Fibroblast of skin of scalp (primary cell): Measurements from ENCODE around the gene CLDND2.
A peak's percentile ranks its signal among the peaks of the same experiment; 100 is the strongest.

Source experiments
- DNase-seq: peaks from one replicate; pipeline ENCODE4 v3.0.0-alpha.2; 2013

CLDND2 gene

DNA sequence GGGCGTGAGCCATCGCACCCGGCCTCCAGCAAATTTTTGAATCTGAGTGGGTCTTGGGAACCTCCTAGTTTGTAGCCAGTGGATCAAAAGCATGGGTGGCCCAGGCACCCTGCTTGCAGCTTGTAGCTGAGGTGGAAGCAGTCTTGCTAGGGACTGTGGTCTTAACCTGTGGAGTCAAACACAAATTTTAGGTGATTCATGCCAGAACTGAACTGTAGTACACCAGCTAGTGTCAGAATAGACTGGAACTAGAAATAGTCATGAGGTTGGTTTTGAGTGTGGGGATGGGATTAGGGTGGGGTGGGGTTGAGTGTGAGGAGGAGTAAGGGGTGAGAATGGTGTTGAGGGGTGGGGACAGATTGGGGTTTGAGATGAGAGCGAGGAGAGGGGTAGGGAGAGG lies 13.2 kb upstream of the CLDND2 start:
- DNase-seq = no peak

DNA sequence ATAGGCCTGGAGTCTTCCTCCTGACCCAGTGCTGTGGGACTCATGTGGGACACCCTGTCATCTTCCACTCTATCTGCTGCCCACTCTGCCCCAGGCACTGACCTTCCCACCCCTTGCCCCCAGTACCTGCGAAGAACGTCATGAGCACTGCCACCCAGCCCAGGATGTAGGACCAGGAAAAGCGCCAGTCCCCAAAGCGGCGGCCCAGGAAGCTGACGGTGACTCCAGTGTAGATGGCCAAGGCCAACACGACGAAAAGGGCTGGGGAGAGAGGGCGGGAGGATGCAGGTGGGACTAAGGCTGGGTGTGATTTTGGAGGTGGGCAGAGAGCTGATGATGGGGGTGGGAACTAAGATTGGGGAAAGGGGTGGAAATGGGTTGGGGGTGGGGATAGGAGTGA lies 11.6 kb upstream of the CLDND2 start:
- no peak for DNase-seq

DNA sequence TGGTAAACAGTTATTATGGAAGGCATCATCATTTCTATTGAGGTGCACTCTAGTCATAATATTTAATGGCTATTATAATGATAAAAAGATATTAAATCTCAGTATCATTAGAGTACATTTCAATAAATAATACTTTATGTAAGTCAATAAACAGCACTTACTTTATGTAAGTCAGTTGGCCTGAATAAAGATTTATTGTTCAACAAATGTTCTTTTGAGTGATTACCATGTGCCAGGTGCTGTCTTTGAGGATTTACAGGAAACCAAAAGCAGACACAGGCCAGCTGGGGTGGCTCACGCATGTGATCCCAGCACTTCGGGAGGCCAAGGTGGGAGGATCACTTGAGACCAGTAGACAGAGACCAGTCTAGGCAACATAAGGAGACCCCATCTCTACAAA lies 8.6 kb upstream of the CLDND2 start:
- no peak for DNase-seq

DNA sequence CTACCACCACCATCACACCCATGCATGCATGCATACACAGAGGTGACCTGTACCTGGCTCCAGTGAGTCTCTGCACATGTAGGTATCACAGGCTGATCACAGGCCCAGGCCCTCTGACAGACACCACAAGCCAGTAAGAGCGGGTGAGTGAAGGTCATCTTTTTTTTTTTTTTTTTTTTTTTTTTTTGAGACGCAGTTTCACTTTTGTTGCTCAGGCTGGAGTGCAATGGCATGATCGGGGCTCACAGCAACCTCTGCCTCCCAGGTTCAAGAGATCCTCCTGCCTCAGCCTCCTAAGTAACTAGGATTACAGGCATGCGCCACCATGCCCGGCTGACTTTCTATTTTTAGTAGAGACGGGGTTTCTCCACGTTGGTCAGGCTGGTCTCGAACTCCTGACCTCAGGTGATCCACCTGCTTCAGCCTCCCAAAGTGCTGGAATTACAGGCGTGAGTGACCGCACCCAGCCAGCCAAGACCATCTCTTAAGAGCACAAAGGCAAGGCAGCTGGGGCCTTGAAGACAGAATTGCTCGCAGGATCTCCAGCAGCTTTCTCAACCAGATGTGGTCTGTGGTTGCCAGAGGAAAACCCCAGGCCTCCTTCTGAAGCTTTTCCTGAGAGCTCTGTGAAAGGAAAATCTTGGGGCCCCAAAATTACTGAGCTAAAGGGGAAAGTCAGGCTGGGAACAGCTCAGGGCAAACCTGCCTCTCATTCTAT lies 6.9 kb upstream of the CLDND2 start:
- no peak for DNase-seq

DNA sequence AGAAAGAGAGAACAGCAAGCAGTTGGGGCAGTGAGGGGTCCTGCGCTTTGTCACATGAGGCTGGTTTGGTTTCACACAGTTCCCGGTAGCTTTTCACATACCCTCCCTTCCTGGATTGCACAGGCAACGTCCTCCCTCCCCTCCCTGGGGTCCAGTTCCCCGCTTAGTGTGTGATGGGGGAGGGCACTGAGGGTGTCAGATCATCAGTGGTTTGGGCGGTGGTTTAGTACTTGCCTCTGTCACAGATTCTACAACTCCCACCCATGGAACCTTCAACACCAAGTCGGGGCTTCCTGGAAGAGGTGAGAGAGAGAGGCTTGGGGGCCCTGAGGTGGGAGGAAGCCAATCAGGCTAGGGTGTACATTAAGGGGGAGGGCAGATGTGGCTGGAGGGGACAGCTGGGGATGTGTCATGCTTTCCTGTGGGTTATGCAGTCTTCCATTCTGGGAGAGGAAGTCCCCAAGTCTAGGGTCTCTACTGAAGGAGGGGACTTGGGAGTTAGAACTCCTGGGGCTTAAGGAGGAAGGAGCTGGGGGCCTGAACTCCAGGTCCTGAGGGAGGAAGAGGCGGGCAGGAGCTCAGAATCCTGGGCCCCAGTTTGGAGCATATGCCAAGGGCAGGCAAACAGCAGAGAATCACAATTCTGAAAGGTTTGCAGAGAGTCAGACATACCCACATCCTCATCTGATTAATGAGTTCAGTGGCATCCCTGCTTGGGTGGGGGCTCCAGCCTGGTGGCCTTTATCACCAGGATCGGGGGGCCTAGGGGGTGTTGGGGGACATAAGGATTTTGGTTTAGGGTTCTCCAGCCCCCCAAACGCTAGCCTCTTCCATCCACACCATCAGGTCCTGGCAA lies 4.1 kb upstream of the CLDND2 start, which contains the start of gene NKG7:
Gene NKG7 (minus strand): TSS at position 6 of the 856 bp plus-strand sequence. CDS start 119 bp downstream, outside the sequence.
- DNase-seq = no peak

DNA sequence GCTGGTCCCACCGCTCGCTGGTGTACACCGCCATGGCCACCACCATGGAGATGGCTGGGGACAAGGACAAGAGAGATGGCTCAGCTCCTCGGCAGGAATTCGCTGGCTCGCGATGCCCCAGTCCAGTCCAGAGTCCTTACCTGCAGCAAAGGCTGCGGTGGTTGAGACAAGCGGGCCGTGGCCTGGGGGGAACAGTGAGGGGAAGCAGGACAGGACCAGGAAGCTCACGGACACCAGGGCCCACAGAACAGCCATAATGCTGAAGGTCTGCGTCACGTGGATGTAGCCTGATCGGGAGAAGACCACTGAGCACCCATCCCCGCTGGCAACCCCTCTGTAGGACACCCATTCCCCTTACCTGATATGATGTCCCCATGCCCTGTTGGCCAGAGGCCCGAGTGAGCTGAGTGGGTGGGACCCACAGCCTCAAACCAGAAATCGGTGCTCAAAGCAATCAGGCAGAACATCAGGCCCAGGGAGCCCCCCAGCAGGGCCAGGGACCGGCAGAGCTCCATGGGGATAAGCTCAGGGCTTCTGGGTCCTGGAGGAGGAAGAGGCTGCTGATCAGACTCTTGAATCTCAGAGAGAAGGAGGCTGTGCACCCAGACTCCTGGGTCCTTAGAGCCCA lies 3.3 kb upstream of the CLDND2 start:
- no peak for DNase-seq

DNA sequence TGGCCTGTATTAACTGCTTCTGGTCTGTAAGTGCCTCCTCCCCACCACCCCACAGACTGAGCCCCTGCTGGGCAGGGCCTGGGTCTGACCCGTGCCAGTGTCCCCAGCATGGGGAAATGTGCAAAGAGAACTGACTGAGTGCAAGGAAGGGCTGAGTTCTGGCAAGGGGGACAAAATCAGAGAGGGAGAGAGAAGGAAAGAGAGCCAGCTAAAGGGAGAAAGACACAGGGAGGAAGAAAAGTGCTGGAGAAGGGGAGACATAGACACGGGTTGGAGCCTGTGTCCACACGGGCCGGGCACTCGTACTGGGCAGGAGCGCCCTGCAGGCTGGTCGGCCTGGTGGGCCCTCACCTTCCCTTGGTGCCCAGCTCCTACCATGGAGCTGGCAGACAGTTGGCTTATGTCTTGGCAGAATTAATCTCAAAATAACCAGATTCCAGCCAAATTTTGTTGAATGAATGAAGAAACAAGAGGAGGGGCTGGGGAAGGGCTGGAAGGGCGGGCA lies 2.4 kb upstream of the CLDND2 start:
- DNase-seq = no peak

DNA sequence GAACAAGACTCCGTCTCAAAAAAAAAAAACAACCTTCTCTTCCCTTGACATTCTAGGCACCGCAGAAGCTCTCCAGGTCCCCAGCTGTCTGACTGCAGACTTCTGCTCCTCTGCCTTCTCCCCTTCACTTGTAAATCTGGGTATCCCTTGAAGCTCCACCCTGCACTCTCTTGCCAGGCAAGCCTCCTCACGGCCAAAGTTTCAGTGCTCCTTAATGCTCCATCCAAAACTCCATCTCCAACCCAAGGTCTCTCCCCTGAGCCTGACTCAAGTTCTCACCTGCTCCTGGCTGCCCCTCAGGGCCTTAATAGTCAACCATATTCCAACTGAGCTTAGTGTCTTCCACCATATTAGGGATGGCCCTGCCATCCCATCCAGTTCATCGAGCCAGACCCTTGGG lies 1.4 kb upstream of the CLDND2 start:
- no peak for DNase-seq

DNA sequence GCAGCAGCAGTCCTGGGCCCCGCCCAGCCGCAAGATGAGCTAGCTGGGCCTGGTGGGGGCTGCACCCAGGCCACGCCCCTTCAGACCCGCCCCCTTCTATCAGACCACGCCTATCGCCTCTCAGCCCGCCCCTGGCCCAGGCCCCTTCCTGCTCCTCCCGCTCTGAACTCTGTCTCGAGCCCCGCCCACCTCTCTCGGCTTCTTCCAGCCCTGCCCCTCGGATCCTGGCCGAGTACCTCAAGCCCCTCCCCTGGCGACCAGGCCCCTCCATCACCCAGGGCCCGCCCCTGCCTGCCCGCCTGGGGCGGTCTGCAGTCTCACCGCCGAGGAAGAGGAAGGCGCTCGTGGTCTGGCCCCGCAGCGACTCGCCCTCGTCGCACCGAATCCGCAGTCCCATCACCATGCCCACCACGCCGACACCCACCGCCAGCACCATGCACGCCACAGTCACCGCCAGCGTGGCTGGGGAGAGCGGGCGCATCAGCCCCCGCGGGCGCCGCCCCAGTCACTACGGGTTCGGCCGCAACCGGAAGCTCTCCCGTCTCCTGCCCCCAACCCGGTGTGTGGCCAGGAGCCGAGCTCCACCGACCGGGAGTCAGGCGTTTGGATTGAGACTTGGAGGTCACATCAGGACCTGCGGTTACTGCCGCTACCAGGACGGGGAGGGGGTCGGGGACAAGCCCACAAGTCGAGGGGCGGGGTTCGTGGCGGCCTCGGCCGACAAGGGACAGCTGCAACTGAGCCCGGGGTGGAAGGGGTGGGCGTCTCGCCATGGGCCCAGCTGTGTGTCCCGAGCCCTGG lies 1.0 kb downstream of the CLDND2 start:
- peak; percentile 99 for DNase-seq

DNA sequence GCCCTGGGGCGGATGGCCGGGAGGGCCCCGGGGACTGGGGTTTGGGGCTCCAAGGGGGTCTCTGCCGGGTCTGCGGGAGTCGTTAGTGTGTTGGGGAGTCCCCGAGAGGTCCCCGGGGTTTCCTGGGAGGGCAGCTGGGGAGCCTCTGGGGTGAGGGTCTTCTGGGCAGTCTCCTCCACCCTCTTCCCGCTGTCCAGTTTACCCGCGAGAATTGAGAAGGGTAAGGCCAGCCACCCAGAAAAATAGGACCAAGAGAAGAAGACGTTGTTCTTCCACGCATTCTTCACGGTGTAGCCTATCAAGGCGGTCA lies 1.6 kb downstream of the CLDND2 start:
- DNase-seq = no peak

DNA sequence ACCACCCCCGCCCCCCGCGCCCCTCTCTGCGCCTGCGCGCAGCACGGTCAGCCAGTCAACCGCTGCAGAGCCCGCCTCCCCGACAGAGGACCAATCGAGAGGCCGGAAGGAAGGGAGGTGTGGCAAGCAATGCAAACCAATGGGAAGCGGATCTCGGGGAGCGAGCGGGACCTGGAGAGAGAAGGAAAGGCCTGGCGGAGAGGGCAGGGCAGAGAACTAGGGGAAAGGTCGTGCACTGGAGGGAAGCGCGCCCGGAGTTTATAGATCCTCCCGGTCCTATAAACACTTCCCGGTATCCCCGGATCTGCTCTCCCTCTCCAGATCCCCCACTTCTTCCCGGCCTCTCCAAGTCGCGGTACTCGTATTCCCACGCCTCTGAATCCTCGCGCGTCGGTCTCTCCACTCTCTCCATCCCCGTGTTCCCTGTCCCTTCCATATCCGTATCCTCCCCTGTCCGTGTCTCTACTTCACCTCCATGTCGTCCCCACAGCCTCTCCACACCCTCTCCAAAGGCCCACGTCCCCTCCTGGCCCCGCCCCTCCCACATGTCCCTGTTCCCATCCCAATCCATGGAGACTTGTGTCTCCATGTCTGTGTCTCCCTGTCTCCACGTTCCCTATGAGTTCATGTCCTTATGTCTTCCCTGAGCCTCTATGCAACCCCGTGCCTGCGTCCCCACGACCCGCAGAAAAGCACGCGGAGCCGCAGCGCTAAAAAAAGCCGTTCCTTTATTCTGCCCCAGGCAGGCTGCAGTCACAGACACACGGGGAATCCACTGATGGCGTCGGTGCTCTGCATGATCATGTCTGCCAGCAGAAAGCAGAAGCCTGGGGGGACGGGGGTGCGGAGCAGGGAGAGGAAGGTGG lies 2.2 kb downstream of the CLDND2 start:
- DNase-seq = peak; percentile 98

DNA sequence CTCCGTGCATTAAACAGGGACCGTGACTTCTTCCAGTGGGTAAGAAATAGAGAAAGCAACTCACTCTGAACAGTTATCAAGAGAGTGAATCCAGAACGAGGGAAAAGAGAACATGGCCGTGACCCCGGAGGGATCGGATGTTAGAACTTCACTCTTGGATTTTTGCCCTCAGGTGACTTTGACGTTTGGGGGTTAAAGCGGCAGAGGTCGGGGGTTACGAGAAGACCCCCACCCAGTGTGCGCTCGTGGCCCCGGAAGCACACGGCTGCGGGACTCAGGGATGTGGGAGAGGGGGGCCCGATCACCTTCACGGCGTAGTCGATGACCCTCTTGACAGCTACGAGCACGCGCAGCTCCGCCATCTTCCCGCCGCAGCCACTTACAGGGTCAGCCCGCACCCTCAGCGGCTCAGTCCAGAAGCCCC lies 2.8 kb downstream of the CLDND2 start, which contains the start of gene ETFB:
Gene ETFB (minus strand): TSS at position 424 of the 424 bp plus-strand sequence. CDS start 62 bp downstream, at position 362.
- DNase-seq = no peak

DNA sequence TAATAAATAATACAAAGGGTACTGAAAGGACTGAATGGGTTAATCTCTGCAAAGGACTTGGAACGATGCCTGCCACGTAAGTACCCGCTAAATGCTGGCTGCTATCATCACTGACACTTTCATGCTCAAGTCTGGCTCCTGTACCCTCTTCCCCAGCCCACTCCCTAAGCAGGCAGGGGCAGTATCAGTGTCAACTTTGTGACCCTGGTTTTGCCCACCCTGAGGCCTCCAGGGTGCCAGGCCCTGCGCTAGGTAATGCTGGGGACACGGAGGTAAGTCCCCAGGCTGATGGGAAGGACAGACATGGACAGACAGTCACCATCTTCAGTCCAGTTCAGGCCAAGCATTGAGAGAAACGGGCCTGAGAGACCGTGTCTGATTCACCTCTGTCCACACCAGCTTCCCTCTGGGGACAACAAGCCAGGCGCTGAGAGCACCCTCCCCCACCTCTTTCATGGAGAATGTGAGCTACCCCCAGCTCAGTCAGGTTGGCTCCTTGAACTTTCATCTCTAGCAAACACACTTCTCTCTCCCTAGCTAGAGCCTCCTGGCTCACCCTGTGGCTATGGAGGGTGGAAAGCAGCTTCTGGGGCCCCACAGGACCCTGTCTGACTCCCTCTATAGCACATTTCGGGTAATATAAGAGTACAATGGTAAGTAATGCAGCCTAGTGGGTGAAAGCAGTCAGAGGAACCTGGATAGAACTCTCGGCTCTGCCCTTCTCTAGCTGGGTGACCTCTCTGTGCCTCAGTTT lies 3.4 kb downstream of the CLDND2 start:
- peak; percentile 29 for DNase-seq

DNA sequence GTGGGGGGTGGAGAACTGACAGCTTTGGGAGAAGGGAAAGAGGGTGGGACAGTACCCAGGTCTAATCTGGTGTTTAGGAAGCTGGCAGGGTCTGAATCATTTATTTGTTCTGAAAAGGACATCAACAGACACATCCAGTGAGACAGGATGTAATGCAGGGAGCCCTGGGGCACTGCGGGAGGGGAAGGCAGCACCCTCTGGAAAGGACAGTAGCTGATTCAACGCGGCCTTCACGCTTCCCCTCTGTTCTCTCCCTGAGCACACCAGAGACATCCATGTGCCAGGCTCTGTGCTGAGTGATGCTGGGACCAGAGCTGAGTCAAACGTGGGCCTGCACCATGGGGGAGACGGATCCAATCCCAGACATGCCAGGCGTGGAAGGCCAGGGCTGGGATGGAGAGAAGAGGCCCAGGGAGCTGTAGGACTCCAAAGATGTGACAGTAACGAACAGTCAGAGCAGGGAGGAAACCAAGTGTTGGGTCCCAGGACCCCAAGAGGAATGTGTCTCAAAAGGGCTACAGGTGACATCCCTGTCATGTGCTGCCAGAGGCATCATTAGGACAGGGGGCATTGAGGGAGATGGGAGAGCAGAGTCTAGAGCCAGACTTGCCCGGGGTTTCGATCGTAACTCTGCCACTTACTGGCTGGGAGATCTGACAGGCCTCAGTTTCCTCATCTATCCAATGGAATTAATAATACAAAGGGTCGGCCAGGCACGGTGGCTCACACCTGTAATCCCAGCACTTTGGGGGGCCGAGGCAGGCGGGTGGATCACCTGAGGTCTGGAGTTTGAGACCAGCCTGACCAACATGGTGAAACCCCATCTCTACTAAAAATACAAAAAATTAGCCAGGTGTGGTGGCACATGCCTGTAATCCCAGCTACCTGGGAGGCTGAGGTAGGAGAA lies 4.3 kb downstream of the CLDND2 start:
- DNase-seq = no peak

DNA sequence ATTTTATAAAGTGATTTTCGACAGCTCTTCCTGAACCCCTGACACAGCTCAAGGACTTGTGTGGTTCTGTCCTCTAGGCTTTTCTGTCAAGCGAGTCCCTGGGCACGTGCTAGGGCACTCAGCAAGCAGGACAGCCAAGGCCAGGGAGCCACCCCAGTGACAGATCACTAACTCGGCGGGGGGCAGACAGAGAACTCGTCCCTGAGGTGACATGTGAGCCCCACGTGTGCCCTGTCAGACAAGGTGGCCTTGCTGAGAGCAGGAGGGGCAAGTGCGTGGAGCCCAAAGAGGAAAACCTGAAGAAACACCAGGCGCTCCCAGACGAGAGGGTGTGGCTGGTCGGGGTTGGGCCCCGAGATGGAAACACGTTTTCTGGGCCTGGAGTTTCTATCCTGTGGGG lies 7.6 kb downstream of the CLDND2 start:
- DNase-seq = no peak

DNA sequence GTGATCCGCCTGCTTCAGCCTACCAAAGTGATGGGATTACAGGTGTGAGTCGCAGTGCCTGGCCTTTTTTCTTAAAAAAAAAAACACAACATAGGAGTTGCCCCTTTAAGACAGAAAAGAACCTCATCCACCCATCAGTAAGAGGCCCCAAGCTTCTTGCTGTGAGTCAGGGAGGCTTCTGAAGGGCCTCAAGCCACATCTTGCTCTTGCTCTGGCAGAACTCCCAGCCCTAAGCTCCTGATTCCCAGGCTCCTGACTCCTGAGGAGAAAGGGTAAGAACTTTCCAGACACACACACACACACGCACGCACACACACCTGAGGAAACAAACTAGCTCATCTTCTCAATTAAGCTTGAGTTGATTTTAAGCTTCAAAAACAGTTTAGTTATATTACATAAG lies 9.5 kb downstream of the CLDND2 start:
- peak; percentile 67 for DNase-seq

DNA sequence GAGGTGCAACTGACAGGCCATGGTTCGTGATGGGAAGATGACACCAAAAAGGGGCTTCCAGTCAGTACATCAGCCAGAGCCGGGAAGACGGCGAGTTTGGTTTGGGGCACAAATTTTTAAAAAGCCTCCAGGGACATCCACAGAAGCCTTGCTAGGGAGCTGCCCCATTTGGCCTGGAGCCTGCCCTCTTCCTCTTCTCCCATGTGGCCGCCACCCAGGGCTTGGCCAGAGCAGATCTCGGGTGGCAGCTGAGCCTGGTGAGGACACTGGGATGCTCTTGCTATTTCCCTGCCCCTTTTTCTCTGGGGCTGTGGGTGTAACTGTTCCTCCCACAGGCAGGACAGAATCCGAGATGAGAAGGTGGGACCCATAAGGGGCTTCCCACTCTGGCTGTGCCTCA lies 10.9 kb downstream of the CLDND2 start:
- DNase-seq = no peak

DNA sequence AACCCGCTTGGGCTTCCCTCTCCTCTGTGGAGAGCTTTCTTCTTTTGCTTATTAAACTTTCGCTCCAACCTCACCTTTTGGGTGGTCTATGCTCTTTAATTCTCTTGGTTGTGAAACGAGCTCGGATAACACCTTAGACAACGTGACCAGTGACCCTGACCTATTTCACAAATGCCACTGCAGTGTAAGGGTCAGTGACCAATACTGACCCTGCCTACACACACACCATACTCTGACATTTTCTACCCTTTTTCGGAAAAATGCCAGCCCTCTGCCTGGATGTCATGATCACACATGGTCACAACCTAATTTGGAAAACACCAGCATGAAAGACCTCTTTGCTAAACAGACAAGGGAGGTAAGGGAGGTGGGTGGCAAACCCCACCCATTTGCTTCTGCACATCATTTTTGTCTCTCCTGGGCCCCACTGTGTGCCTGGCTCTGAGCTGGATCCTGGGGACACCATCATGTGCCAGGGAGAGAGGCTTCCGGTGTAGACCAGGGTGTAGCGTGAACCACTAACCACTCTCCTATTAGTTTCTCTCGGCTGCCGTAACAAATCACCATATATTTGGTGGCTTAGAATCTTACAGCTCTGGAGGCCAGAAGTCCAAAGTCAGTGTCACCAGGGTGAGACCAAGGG lies 12.5 kb downstream of the CLDND2 start:
- no peak for DNase-seq

DNA sequence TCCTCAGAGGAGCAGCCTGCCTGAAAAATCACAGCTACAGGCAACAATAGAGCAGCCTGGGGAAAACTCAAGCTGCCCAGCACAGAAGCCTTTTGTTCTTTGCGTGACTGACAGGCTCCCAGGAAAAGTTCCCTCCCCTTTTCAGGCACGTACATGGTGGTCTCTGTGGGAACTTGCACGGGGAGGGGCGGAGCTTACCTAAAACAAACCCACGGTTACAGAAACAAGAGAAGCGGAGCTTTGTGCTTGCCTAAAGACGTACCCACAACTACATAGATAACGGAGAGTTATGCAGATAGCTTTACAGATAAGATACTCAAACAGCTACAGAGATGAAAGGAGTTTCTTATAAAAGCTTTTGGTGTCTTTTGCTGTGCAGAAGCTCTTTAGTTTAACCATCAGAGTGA lies 14.1 kb downstream of the CLDND2 start:
- DNase-seq = no peak
